GM21717 (cell line): ENCODE data around the gene IFITM2.
"Not testable (repeated sequence)": the region's sequence is repeated elsewhere in the genome, so short reads cannot be mapped to it uniquely, and the experiment has no call there.

Experiments used
- ATAC-seq: cut with Tn5 transposase; IDR thresholded peaks from one replicate; pipeline ENCODE4 v1.9.1; 2021; ENCODE audit warnings: mild to moderate bottlenecking, moderate library complexity; ENCODE audit not compliant: unreplicated experiment

IFITM2 gene

GRCh38 chr11:281486-282161 lies 26.0 kb upstream of the IFITM2 start:
- ATAC-seq, result no peak

- ATAC-seq, result no peak
Measured at GRCh38 chr11:282171-282570, 25.4 kb upstream of the IFITM2 start.

GRCh38 chr11:282630-283360 lies 24.8 kb upstream of the IFITM2 start:
- no peak for ATAC-seq

GRCh38 chr11:283405-284104 lies 24.1 kb upstream of the IFITM2 start:
- ATAC-seq, result no peak

- no peak for ATAC-seq
Measured at GRCh38 chr11:284105-285020, 23.3 kb upstream of the IFITM2 start.

GRCh38 chr11:285021-285893 lies 22.4 kb upstream of the IFITM2 start:
- no peak for ATAC-seq

- no peak for ATAC-seq
Measured at GRCh38 chr11:285894-286220, 21.8 kb upstream of the IFITM2 start.

- not testable (repeated sequence) for ATAC-seq
Measured at GRCh38 chr11:286977-287820, 20.4 kb upstream of the IFITM2 start.

GRCh38 chr11:287821-288477 lies 19.7 kb upstream of the IFITM2 start:
- ATAC-seq, result no peak

GRCh38 chr11:288478-289397 lies 18.9 kb upstream of the IFITM2 start, which contains the start of gene PGGHG:
TSS of gene PGGHG (plus strand) at chr11:289126. CDS start at chr11:289817, 691 bp downstream.
- ATAC-seq, result no peak

GRCh38 chr11:289398-289711 lies 18.3 kb upstream of the IFITM2 start:
- ATAC-seq, result no peak

GRCh38 chr11:289712-290620 lies 17.6 kb upstream of the IFITM2 start:
- ATAC-seq, result no peak

GRCh38 chr11:290621-291231 lies 16.9 kb upstream of the IFITM2 start:
- no peak for ATAC-seq

- ATAC-seq, result no peak
Measured at GRCh38 chr11:291281-292210, 16.1 kb upstream of the IFITM2 start.
